HL-60 (cell line): ENCODE results near the gene NDUFC2.
"Not testable (repeated sequence)": the region's sequence is repeated elsewhere in the genome, so short reads cannot be mapped to it uniquely, and the experiment has no call there.

Source experiments
- GABPA ChIP-seq: IDR thresholded peaks from 2 replicates; pipeline ENCODE4 v1.6.1; 2012; ENCODE audit warnings: low read depth
- POLR2AphosphoS5 ChIP-seq: IDR thresholded peaks from 2 replicates; pipeline ENCODE4 v1.6.1; 2012; ENCODE audit warnings: low read depth
- TF ChIP-seq, protein P1 (sequence below): IDR thresholded peaks from one replicate; pipeline ENCODE4 v1.5.1; 2011; ENCODE audit warnings: low read length, control low read depth, inconsistent platforms; ENCODE audit not compliant: insufficient read depth
- TF ChIP-seq, protein P2 (sequence below): IDR thresholded peaks from 2 replicates; pipeline ENCODE4 v1.6.1; 2012; ENCODE audit warnings: low read depth; ENCODE audit not compliant: insufficient replicate concordance

DNA sequence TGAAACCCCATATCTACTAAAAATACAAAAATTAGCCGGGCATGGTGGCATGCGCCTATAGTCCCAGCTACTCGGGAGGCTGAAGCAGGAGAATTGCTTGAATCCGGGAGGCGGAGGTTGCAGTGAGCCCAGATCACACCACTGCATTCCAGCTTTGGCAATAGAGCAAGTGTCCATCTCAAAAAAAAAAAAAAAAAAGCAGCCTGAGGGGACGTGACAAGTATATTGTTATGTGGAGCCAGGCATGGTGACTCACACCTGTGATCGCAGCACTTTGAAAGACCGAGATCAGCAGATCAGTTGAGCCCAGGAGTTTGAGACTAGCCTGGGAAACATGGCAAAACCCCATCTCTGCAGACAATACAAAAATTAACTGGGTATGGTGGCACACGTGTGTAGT, 51.2 kb downstream of the NDUFC2 start:
- TF ChIP-seq, protein P1, sequence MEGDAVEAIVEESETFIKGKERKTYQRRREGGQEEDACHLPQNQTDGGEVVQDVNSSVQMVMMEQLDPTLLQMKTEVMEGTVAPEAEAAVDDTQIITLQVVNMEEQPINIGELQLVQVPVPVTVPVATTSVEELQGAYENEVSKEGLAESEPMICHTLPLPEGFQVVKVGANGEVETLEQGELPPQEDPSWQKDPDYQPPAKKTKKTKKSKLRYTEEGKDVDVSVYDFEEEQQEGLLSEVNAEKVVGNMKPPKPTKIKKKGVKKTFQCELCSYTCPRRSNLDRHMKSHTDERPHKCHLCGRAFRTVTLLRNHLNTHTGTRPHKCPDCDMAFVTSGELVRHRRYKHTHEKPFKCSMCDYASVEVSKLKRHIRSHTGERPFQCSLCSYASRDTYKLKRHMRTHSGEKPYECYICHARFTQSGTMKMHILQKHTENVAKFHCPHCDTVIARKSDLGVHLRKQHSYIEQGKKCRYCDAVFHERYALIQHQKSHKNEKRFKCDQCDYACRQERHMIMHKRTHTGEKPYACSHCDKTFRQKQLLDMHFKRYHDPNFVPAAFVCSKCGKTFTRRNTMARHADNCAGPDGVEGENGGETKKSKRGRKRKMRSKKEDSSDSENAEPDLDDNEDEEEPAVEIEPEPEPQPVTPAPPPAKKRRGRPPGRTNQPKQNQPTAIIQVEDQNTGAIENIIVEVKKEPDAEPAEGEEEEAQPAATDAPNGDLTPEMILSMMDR = not testable (repeated sequence)
- not testable (repeated sequence) for TF ChIP-seq POLR2AphosphoS5, GABPA
- TF ChIP-seq, protein P2, sequence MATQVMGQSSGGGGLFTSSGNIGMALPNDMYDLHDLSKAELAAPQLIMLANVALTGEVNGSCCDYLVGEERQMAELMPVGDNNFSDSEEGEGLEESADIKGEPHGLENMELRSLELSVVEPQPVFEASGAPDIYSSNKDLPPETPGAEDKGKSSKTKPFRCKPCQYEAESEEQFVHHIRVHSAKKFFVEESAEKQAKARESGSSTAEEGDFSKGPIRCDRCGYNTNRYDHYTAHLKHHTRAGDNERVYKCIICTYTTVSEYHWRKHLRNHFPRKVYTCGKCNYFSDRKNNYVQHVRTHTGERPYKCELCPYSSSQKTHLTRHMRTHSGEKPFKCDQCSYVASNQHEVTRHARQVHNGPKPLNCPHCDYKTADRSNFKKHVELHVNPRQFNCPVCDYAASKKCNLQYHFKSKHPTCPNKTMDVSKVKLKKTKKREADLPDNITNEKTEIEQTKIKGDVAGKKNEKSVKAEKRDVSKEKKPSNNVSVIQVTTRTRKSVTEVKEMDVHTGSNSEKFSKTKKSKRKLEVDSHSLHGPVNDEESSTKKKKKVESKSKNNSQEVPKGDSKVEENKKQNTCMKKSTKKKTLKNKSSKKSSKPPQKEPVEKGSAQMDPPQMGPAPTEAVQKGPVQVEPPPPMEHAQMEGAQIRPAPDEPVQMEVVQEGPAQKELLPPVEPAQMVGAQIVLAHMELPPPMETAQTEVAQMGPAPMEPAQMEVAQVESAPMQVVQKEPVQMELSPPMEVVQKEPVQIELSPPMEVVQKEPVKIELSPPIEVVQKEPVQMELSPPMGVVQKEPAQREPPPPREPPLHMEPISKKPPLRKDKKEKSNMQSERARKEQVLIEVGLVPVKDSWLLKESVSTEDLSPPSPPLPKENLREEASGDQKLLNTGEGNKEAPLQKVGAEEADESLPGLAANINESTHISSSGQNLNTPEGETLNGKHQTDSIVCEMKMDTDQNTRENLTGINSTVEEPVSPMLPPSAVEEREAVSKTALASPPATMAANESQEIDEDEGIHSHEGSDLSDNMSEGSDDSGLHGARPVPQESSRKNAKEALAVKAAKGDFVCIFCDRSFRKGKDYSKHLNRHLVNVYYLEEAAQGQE = not testable (repeated sequence)
